ENCODE results near the gene DRC7.

Gene DRC7

DNA sequence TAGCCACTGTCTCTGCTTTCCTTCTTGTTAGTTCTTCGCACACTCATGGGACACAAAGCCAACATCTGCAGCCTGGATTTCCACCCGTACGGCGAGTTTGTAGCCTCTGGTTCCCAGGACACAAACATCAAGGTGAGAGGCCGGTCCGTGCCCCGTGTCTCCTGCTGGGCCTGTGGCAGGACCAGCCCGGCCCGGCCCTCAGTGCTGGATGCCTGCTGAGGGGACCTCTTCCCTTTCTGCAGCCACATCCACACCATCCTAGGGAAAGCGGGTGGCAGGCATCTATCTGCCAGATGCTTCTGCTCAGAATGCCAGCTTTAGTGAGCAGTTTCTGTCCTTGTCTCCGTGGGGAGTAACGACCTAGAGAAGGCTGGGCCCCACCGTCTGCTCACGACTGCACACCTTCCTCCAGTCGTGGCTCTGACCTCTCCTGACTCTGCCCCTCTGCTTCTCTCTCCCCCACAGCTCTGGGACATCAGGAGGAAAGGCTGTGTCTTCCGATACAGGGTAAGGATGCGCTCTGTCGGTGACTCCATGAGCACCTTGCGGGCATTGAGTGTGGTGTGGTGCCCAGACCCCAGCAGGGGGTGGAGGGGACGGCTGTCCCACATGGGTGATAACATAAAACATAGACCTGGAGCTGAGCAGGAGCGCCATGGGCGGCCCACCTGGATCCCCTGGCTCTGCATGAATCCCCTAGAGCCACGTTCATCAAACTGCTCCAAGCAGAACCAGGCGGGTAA lies 56.4 kb downstream of the DRC7 start:
- Histone ChIP-seq H3K36me3 (ENCODE audit: control insufficient read depth, insufficient read depth, low read length) (peaks cover 8% of the 10 kb centered on the region), H3K27me3 (replicated peaks; ENCODE audit: control insufficient read depth, insufficient read depth, low read length) (no peaks in the 10 kb centered on the region), H3K4me3 (replicated peaks; ENCODE audit: low read depth, low read length) (no peak overlapping the region)
- DNase-seq (ENCODE audit: extremely low read depth, insufficient read length): no peak
- TF ChIP-seq, protein P1, sequence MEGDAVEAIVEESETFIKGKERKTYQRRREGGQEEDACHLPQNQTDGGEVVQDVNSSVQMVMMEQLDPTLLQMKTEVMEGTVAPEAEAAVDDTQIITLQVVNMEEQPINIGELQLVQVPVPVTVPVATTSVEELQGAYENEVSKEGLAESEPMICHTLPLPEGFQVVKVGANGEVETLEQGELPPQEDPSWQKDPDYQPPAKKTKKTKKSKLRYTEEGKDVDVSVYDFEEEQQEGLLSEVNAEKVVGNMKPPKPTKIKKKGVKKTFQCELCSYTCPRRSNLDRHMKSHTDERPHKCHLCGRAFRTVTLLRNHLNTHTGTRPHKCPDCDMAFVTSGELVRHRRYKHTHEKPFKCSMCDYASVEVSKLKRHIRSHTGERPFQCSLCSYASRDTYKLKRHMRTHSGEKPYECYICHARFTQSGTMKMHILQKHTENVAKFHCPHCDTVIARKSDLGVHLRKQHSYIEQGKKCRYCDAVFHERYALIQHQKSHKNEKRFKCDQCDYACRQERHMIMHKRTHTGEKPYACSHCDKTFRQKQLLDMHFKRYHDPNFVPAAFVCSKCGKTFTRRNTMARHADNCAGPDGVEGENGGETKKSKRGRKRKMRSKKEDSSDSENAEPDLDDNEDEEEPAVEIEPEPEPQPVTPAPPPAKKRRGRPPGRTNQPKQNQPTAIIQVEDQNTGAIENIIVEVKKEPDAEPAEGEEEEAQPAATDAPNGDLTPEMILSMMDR (IDR thresholded peaks at IDR 0.05; ENCODE audit: insufficient read depth, low read length, poor library complexity, severe bottlenecking): no peak

DNA sequence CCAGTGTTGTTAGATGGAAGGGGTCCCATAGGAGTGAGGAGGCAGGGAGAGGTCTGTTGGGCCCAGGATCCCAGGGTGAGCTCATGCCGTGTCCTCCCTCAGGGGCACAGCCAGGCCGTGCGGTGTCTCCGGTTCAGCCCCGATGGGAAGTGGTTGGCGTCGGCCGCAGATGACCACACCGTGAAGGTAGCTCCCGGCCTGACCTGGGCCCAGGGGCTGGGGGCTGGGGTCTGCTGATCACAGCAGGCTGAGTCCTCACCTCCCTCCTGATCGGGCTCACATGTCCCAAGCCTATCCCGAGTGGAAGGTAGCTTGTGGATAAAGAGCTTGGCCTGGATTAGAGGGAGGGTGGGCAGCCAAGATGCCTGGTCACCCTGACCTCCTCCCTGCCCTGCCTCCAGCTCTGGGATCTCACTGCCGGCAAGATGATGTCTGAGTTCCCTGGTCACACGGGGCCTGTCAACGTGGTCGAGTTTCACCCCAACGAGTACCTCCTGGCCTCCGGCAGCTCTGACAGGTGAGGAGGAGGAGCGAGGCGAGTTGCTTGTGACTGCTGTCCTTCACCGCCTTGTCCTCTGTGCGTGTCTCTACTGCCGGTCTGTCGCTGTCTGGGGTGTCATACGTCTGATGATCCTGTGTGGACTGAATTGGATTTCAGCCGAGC lies 57.1 kb downstream of the DRC7 start:
- H3K27me3 ChIP-seq (replicated peaks; ENCODE audit: control insufficient read depth, insufficient read depth, low read length): no peaks in the 10 kb centered on the region
- DNase-seq (ENCODE audit: extremely low read depth, insufficient read length): no peak
- no peak overlapping the region for H3K4me3 ChIP-seq (replicated peaks; ENCODE audit: low read depth, low read length)
- TF ChIP-seq, protein P1 (IDR thresholded peaks at IDR 0.05; ENCODE audit: insufficient read depth, low read length, poor library complexity, severe bottlenecking): no peak
- peaks cover 8% of the 10 kb centered on the region for H3K36me3 ChIP-seq (ENCODE audit: control insufficient read depth, insufficient read depth, low read length)

DNA sequence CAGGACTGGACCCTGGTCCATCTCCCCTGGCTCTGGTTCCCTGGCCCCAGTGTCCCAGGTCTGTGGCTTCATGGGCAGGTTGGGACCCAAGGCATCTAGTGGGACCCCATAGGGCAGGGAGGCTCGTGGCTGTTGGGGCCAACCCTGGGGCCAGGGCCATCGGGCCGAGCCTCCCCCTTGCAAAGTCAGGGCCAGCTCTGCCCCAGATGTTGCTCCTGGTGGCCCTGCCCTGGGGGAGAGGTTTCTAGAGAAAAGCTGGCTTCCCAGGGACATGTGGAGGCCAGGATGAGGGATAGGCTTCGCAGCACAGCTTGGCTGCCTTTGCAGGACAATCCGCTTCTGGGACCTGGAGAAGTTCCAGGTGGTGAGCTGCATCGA lies 57.6 kb downstream of the DRC7 start:
- no peak for DNase-seq (ENCODE audit: extremely low read depth, insufficient read length)

DNA sequence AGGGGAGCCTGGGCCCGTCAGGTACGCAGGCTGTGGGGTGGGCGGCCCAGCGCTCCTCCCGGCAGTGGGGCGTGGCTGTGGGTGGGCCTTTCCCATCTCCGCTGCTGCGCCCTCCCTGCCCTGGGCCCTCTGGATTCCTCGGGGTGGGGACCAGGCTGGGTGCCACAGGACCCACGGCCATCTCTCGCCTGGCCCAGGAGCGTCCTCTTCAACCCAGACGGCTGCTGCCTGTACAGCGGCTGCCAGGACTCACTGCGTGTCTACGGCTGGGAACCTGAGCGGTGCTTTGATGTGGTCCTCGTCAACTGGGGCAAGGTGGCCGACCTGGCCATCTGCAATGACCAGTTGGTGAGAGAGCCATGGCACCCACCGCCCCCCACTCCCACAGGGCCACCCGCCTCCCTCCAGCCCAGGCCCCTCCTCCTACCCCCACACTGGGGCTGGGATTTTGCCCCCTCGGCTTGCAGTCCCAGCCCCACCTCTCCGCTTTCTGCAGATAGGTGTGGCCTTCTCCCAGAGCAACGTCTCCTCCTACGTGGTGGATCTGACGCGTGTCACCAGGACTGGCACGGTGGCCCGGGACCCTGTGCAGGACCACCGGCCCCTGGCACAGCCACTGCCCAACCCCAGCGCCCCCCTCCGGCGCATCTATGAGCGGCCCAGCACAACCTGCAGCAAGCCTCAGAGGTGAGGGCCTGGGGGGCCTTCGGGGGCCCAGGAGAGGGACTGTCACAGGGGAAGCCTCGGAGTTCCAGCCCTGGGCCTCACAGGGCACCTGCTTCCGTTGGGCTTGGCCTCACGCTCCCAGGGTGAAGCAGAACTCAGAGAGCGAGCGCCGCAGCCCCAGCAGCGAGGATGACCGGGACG lies 58.2 kb downstream of the DRC7 start:
- Histone ChIP-seq H3K36me3 (ENCODE audit: control insufficient read depth, insufficient read depth, low read length) (peaks cover 7% of the 10 kb centered on the region), H3K27me3 (replicated peaks; ENCODE audit: control insufficient read depth, insufficient read depth, low read length) (no peaks in the 10 kb centered on the region), H3K4me3 (replicated peaks; ENCODE audit: low read depth, low read length) (no peak overlapping the region)
- DNase-seq (ENCODE audit: extremely low read depth, insufficient read length): no peak
- TF ChIP-seq, protein P1 (IDR thresholded peaks at IDR 0.05; ENCODE audit: insufficient read depth, low read length, poor library complexity, severe bottlenecking): no peak

More for the DNA sequence above, 57.6 kb downstream of the DRC7 start:
- TF ChIP-seq, protein P1 (IDR thresholded peaks at IDR 0.05; ENCODE audit: insufficient read depth, low read length, poor library complexity, severe bottlenecking): no peak
- H3K27me3 ChIP-seq (replicated peaks; ENCODE audit: control insufficient read depth, insufficient read depth, low read length): no peaks in the 10 kb centered on the region
- no peak overlapping the region for H3K4me3 ChIP-seq (replicated peaks; ENCODE audit: low read depth, low read length)
- H3K36me3 ChIP-seq (ENCODE audit: control insufficient read depth, insufficient read depth, low read length): peaks cover 8% of the 10 kb centered on the region

DNA sequence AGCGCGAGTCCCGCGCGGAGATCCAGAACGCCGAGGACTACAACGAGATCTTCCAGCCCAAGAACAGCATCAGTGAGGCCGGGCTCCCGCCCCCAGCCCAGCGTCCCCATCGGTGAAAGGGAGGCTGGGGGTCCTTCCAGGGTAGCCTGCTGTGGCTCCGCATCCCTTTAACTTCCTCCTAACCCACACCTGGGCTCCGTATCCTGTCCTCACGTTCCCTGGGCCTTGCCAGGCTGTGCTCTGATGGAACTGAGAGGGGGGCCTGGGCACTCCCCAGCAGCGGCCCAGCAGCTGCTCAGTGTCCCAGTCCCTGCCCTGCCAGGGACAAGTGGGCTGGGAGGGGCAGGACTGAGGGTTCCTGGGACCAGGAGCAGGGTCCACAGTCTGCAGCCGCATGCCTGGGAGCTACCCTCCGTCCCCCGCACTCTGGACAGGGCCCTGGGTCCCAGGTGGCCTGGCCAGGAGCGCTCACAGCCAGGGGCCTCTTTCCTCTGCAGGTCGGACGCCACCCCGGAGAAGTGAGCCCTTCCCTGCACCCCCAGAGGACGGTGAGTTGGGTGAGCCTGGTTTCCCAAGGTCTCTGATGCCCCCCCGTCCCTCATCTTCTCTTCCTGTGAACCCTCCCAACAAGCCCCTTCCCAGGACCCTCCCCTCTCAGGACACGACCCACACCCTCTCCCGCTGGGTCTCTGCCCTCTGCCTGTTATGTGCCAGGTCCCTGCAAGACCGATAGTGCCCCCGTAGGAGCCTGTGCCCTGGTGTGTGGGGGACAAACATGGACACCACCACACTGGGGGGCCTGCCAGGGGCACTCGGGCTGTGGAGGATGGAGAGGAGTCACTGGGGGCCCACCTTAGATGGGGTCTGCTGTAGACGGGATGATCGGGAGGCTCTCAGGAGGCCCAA lies 59.1 kb downstream of the DRC7 start:
- Histone ChIP-seq H3K27me3 (replicated peaks; ENCODE audit: control insufficient read depth, insufficient read depth, low read length) (no peaks in the 10 kb centered on the region), H3K4me3 (replicated peaks; ENCODE audit: low read depth, low read length) (no peak overlapping the region), H3K36me3 (ENCODE audit: control insufficient read depth, insufficient read depth, low read length) (peaks cover 7% of the 10 kb centered on the region)
- no peak for DNase-seq (ENCODE audit: extremely low read depth, insufficient read length)
- TF ChIP-seq, protein P1 (IDR thresholded peaks at IDR 0.05; ENCODE audit: insufficient read depth, low read length, poor library complexity, severe bottlenecking): no peak
